Fibroblast of the conjunctiva (primary cell): ENCODE results near the gene MAP4K3.
"Not testable (repeated sequence)": the region's sequence is repeated elsewhere in the genome, so short reads cannot be mapped to it uniquely, and the experiment has no call there.

Experiments used
- DNase-seq: peaks from one replicate; pipeline ENCODE4 v3.0.0-alpha.2; 2010; ENCODE audit warnings: low read depth

MAP4K3 gene

DNA sequence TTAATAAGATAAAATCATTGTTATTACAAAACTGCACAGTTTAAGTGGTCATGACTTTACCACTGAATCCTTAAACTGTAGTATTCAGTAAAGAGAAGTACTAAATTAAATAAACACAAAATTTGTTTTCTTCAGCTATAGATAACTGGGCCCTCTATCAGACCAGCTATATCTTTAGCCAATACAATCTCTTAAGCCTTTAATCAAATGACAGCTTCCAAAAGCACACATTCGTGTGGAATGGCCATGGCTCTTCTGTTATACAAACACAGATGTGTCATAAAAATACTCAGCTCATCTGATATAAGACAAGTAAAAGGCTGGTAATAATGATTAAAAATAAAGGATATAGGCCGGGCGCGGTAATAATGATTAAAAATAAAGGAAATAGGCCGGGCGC lies 135.7 kb downstream of the MAP4K3 start:
- no peak for DNase-seq

DNA sequence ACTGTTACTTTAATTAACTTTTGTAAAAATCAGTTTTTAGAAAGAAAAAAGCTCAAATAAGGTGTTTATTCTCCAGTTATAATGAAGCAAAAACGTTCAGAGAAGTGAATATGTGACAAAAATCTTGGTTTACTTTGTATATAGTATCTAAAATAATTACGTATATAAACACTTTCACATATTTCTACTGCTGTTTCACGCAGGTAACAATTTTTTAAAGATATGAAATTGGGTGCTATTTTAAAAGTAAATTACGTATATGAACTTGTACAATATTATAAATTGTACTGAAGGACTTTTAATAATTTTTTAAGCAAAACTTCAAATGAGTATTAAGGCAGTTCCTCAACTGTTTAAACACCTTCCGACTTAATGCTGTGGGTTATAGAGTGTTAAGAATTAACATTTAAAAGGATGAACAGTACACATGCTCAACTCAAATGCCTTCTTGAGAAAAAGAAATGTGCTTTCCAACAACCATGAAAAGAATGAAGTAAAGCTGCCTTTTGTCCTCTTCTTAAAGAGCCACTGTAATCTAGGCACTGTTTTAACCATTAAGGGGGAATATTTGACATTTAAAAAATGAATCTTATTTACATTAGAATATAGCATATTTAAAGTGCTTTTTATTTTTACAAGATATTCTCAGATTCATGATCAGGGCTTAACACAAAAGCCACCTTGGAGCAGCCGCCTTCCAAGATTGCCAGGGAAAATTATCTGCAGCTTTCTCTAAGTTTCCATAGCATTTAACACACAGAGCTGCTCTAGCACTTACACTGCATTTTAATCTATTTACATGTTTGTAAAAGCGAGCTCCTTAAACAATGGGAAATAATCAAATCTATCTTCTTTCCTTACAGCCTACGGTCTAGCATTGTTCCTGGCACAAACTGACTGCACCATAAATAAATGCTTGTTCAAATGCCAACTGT lies 136.8 kb downstream of the MAP4K3 start:
- no peak for DNase-seq

DNA sequence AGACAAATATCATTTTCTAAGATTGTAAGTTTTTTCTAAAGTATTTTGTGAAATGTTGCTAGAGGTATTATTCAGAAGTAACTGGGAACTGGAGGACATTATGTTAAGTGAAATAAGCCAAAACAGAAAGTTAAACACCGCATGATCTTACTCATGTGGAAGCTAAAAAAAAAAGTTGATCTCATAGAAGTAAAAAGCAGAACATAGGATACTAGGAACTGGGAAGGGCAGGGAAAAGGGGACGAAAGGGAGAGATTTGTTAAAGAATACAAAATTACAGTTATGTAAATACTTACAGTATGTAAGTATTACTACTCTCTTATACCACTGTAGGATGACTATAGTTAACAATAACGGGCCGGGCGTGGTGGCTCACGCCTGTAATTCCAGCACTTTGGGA lies 146.7 kb downstream of the MAP4K3 start:
- DNase-seq, result no peak

DNA sequence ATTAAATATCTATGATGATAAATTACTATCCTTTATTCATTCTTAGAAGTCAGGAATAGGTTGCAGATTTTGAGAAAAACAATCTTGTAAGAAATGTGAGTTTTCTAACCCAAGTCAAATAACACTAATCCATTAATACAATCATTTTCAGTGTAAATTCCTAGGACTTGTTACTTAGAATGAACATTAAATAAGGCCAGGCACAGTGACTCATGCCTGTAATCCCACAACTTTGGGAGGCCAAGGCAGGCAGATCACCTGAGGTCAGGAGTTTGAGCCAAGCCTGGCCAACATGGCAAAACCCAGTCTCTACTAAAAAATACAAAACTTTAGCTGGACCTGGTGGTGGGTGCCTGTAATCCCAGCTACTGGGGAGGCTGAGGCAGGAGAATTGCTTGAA lies 147.5 kb downstream of the MAP4K3 start:
- DNase-seq, result no peak

DNA sequence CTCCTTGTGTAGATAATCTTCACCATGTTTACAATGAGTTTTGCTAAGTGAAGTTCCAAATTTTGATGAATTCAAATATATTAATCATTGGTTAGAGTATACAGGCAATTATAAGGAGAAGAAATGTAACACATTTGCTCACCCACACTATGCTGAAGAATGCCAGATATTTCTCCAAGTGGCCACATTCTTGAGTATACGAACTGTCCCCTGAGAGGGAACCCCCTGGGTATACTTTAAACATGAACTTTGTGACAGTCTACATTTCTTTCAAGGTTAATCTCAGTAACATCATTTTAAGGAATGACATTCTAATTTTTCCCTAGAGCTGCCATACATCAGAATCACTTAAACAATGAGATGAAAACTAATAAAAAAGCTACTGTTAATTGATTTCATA lies 153.5 kb downstream of the MAP4K3 start:
- no peak for DNase-seq

DNA sequence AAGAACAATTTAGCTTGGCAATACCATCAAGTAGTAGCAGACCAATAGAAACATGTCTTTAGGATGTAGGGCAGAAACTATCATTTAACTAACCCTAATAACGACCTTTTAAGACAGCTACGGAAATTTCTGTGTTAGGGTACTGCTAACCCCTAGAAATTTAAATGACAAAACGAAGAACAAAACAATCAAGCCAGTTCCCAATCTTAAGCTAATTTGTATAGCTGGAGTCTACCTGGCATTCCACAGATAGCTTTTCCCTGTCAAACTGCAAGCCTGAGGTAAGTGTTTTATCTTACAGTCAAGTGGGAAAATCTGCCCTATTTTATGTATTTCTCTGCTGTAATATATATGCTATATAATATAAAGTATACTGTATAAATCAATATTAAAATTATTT lies 155.7 kb downstream of the MAP4K3 start:
- DNase-seq, result no peak

DNA sequence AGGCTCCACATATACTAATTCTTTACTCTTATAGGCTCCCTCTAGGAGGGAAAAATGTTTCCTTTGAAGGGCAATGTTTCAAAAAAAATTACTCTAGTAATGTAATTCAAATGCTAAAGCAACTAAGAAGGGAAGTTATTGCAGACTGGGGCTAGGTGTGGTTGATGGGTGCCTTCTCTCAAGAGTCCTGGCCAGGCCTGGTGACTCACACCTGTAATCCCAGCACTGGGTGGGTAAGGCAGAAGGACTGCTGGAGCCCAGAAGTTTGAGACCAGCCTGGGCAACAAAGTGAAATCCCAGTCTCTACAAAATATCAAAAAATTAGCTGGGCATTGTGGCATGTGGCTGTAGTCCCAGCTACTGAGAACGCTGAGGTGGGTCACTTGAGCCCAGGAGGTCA lies 162.1 kb downstream of the MAP4K3 start:
- no peak for DNase-seq

DNA sequence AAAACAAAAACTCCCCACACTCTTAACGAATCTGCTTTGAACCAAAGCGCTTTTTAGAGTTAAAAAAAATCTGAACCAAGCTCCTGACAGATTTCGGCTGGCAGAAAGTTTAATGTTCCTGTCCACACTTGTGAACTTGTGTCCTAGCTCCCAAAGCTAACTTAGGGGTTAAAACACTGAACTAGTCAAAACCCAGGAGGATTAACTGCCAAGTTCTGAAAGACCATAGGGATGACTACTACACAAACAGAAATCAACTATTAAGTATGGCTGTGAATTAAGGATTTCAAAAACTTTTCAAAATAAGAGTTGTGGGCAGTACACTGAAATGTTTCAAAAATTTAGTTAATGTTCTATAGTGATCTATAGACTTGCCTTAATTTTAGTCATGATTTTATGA lies 167.1 kb downstream of the MAP4K3 start:
- DNase-seq, result no peak

DNA sequence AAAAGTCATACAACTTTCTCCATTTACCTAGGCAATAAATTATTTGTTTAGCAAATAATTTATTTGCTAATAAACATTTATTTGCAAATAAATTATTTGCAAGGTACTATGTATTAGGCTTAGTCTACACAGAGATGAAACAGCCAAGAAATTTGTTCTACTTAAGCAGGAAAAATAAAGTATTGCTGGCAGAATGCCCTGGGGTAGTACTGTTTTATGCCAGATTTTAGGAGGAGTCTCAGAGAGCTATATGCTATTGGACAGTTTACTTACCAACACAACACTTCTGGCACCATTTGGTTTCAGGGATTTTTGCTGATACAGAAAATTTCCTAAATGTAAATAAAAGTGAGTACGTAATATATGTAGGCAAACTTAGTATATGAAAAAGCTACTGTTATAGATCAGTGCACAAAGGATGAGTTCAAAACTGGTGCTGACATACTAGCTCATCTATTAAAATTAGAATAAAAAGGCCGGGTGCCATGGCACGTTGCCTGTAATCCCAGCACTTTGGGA lies 170.1 kb downstream of the MAP4K3 start:
- no peak for DNase-seq

DNA sequence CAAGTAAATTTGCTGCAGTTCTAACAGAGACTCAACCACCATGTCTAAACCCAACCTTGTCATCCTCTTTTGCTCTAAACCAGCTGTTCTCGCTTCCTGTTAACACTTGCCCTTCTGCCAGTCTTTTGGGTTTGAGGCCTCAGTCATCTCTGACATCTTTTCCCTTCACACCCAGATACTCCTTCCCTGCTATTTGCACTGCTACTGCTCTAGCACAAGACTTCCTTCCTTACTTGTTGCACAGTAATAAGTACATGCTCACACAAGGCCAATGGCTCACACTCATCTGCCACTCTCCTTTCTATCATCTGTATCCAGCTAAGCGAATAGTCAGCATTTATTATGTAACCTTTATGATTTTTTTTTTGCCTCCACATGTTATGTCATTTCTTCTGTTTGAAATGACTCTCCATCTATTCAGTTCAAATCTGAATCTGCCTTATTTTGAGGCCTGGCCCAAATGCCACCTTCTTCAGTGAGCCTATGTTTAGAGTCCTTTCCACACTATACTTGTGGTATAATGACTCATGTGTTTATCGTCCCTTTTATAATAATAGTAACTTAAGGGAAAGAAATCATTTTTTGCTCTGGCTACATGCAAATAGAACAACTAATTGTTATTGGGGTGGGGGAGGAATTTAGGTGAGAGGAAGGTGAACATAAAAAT lies 170.8 kb downstream of the MAP4K3 start:
- DNase-seq, result no peak

DNA sequence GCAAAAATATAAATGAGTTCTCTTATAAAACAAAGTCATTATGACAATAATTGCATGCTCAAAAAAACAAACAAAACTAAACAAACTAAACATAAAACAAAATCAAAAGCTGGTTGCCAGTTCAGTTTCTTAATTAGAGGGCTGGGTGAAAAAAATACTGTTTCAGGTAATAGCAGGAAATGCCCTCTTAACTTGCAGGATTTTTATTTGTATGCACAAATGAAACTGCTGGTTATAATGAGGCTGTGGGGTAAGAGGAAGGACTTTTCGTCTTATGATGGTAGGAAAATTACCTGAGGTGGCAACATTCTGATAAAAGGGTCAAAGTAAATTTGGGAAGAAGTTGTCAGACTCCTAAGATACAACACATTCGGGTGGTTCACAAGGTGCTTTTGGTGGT lies 171.8 kb downstream of the MAP4K3 start:
- no peak for DNase-seq

DNA sequence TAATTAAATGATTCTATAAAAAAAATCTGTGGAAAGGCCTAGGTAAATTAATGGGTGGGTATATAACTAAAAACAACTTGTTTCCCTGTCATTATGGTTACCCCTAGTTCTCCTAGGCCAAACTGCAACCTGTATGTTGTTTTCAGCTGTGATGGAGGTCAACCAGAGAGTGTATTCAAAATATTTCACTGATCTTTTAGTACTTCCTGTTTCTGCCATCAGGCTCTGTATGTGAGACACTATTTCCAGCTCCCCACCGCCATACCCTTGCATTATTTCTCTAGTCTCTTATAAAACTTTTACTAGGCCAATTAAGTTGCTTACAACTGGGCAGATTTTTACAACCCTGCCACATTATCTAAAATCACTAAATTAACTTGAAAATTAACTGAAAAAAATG lies 172.4 kb downstream of the MAP4K3 start:
- DNase-seq, result no peak

DNA sequence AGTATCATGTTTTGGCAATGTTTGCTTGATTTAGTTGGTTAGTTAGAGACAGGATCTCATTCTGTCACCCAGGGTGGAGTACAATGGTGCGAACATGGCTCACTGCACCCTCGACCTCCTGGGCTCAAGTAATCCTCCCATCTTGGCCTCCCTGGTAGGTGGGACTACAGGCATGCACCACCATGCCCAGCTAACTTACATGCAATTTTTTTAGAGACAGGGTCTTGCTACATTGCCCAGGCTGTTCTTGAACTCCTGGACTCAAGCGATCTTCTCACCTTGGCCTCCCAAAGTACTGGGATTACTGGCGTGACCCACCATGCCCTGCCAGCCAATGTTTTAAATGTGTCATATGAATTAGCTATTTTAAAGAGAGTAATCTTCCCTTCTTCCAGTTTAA lies 177.0 kb downstream of the MAP4K3 start:
- no peak for DNase-seq

DNA sequence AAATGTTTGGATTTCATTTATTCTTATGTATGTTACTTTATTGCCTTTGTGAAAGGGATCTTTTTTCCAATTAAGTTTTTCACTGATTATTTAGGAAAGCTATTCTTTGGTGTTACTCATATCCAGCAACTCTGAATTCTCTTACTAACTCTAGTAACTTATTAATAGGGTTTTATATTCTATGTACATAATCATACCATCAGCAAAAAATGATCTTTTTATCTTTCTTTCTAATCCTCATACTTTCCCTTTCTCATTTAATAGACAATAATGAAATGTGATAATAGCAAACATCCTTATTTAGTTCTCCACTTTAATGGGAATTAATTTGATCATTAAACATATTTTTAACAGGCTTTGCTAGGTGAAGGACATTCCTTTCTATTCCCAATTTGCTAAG lies 181.0 kb downstream of the MAP4K3 start:
- no peak for DNase-seq

DNA sequence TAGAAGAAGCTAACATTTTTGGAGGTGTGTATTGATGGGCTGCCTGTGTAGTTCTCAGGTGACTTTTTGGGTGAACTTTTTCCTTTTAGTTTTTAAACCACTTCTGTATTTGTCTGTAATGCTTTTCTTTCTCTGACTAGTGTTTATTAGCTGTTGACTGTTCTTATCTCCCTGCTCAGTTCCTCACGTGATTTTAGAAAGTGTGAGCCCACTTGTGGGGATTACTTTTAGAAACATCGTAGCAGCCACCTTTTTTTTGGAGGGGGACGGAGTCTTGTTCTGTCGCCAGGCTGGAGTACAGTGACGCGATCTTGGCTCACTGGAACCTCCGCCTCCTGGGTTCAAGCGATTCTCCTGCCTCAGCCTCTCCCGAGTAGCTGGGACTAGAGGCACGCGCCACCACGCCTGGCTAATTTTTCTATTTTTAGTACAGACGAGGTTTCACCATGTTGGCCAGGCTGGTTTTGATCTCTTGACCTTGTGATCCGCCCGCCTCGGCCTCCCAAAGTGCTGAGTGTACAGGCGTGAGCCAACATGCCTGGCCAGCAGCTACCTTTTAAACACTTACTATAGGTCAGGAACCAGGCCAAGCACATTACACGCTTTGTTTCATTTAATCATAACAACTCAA lies 184.1 kb downstream of the MAP4K3 start:
- no peak for DNase-seq

DNA sequence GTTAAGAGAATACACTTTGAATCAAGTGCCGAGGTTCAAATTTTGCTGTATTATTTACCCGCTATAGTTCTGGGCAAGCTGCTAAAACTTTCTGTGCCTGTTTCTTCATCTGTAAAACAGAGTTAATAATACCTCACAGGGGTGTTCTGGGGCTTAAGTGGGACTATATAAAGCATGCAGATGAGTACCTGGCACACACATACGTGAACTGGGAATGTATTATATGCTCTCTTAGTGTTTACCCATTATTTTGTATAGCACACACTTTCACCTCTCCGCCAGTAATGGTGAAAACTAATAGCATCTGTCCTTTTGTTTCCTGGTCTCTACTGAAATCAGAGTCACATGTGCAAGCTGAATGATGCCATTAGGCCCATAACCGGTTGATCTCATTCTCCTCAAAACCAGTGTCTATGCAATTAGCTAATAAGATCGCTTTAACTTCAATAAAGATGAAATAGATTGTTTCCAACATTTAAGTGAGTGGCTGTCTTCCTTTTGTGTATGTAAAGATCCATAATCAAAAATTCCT lies 189.5 kb downstream of the MAP4K3 start:
- DNase-seq, result no peak

DNA sequence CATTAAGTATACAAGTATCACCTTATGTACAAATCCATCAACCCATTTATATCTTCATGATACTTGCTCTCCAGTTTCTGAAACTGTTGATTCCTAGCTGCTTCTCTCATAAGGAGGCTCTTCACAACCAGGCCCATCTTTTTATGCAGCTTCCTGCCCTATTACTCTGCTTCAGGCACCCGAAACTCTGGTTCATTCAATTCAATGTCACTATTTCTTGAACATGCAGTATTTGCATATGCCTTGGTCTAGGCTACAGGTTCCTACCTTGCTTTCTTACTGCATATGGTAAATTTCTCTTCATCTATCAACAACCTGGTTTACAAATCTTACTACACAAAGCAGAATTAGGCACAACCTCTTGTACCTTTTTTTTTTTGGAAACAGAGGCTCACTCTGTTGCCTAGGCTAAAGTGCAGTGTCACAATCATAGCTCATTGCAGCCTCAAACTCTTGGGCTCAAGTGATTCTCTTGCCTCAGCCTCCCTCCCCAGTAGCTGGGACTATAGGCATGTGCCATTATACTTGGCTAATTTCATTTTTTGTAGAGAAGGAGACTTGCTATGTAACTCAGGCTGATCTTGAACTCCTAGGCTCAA lies 190.6 kb downstream of the MAP4K3 start:
- no peak for DNase-seq

DNA sequence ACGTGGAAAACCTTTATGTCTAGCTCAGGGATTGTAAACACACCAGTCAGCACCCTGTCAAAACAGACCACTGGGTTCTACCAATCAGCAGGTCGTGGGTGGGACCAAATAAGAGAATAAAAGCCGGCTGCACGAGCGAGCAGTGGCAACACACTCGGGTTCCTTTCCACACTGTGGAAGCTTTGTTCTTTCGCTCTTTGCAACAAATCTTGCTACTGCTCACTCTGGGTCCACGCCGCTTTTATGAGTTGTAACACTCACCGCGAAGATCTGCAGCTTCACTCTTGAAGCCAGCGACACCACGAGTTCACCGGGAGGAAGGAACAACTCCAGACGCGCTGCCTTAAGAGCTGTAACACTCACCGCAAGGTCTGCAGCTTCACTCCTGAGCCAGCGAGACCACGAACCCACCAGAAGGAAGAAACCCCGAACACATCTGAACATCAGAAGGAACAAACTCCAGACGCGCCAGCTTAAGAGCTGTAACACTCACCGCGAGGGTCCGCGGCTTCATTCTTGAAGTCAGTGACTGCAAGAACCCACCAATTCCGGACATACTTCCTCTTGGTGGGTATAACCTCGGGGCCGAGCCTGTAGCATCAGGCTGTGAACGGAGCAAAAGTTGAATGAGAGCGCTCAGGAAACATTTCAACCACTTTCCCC lies 192.0 kb downstream of the MAP4K3 start:
- not testable (repeated sequence) for DNase-seq

DNA sequence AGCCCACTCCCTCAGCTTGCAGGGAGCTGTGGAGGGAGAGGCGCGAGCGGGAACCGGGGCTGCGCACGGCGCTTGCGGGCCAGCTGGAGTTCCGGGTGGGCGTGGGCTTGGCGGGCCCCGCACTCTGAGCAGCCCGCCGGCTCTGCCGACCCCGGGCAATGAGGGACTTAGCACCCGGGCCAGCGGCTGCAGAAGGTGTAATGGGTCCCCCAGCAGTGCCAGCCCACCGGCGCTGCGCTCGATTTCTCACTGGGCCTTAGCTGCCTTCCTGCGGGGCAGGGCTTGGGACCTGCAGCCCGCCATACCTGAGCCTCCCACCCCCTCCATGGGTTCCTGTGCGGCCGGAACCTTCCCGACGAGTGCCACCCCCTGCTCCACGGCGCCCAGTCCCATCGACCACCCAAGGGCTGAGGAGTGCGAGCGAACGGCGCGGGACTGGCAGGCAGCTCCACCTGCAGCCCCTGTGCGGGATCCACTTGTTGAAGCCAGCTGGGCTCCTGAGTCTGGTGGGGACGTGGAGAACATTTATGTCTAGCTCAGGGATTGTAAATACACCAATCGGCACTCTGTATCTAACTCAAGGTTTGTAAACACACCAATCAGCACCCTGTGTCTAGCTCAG lies 192.7 kb downstream of the MAP4K3 start:
- DNase-seq, result not testable (repeated sequence)

DNA sequence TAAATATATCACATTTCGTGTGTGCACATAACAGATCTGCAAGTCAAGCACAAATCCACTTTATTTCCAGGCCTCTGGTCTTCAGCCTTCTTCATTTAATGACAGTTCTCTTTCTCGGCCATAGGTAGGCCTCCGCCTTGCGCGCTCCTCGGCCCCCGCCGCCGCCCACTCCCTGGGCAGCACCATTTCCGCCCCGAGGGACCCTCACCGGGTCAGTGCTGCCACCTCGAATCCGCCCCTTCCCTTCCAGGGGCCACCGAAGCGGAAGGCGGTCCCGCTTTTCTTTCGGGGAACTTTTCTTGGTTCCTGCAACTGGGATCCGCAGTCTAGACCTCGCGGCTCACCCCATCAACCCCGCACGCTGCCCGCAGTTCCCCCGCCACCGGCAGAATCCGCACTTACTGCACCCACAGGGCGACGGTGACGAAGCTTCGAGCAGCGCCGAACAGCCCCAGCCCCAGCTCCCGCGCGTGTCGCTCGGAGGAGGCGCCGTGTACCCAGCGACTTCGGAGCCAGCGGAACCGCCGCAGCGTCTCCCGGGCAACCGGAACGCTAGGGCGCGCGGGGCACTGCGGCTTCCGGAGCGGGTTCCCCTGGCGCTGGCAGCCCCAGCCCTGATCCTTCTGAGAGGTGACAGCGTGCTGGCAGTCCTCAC lies 193.5 kb downstream of the MAP4K3 start, which contains the start of gene CDKL4:
TSS of gene CDKL4 (minus strand) at position 502 of the 655 bp plus-strand sequence.
- no peak for DNase-seq
